HL-60 (cell line): Measurements from ENCODE around the gene RNGTT.

ENCODE experiments used
- DNase-seq, 2 experiments: peaks; one replicate each; pipeline ENCODE4 v3.0.0-alpha.2; 2010 to 2020; ENCODE audit warnings: low read depth in 1 of 2, low spot score in 1 of 2
- H3K27ac ChIP-seq: fragments of 250-450 bp; sonication (Bioruptor Pico); replicated peaks from 2 replicates; pipeline ENCODE4 v1.5.1; 2020; ENCODE audit warnings: mild to moderate bottlenecking, moderate library complexity
- H3K27me3 ChIP-seq: fragments of 250-450 bp; sonication (Bioruptor Pico); 2 replicates; pipeline ENCODE4 v1.5.1; 2021; ENCODE audit warnings: mild to moderate bottlenecking, moderate library complexity; ENCODE audit not compliant: insufficient read depth, poor library complexity, severe bottlenecking
- H3K4me3 ChIP-seq: replicated peaks from 2 replicates; pipeline ENCODE4 v1.5.1; 2011; ENCODE audit warnings: mild to moderate bottlenecking, control low read depth, low read length; ENCODE audit not compliant: insufficient read depth
- CTCF ChIP-seq: IDR thresholded peaks from one replicate; pipeline ENCODE4 v1.5.1; 2011; ENCODE audit warnings: low read length, control low read depth, inconsistent platforms; ENCODE audit not compliant: insufficient read depth
- GABPA ChIP-seq: IDR thresholded peaks from 2 replicates; pipeline ENCODE4 v1.6.1; 2012; ENCODE audit warnings: low read depth
- POLR2AphosphoS5 ChIP-seq: IDR thresholded peaks from 2 replicates; pipeline ENCODE4 v1.6.1; 2012; ENCODE audit warnings: low read depth
- SPI1 ChIP-seq: IDR thresholded peaks from 2 replicates; pipeline ENCODE4 v1.6.1; 2012; ENCODE audit warnings: low read depth, mild to moderate bottlenecking, borderline replicate concordance
- TF ChIP-seq, protein P1 (sequence below): IDR thresholded peaks from 2 replicates; pipeline ENCODE4 v1.6.1; 2012; ENCODE audit warnings: low read depth; ENCODE audit not compliant: insufficient replicate concordance

Gene RNGTT

DNA sequence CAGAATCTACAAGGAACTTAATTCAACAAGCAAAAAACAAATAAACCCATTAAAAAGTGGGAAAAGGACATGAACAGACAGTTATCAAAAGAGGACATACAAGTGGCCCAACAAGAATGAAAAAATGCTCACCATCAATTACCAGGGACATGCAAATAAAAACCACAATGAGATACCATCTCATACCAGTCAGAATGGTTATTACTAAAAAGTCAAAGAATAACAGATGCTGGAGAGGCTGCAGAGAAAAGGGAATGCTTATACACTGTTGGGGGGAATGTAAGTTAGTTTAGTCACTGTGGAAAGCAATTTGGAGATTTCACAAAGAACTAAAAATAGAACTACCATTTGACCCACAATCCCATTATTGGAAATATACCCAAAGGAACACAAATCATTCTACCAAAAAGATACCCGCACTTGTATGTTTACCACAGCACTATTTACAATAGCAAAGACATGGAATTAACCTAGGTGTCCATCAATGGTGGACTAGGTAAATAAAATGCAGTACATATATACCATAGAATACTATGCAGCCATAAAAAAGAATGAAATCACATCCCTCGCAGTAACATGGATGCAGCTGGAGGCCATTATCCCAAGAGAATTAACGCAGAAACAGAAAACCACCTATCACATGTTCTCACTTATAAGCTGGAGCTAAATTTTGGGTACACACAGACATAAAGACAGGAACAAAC lies 48.4 kb downstream of the RNGTT start:
- H3K27me3 ChIP-seq: no peaks in the 10 kb centered on the region
- H3K4me3 ChIP-seq: no peak overlapping the region
- TF ChIP-seq, protein P1, sequence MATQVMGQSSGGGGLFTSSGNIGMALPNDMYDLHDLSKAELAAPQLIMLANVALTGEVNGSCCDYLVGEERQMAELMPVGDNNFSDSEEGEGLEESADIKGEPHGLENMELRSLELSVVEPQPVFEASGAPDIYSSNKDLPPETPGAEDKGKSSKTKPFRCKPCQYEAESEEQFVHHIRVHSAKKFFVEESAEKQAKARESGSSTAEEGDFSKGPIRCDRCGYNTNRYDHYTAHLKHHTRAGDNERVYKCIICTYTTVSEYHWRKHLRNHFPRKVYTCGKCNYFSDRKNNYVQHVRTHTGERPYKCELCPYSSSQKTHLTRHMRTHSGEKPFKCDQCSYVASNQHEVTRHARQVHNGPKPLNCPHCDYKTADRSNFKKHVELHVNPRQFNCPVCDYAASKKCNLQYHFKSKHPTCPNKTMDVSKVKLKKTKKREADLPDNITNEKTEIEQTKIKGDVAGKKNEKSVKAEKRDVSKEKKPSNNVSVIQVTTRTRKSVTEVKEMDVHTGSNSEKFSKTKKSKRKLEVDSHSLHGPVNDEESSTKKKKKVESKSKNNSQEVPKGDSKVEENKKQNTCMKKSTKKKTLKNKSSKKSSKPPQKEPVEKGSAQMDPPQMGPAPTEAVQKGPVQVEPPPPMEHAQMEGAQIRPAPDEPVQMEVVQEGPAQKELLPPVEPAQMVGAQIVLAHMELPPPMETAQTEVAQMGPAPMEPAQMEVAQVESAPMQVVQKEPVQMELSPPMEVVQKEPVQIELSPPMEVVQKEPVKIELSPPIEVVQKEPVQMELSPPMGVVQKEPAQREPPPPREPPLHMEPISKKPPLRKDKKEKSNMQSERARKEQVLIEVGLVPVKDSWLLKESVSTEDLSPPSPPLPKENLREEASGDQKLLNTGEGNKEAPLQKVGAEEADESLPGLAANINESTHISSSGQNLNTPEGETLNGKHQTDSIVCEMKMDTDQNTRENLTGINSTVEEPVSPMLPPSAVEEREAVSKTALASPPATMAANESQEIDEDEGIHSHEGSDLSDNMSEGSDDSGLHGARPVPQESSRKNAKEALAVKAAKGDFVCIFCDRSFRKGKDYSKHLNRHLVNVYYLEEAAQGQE: no peak
- TF ChIP-seq POLR2AphosphoS5 (no peak), GABPA (no peak), SPI1 (no peak), CTCF (no peak)
- DNase-seq: no peak
- no peak overlapping the region for H3K27ac ChIP-seq

GRCh38 chr6:88914180-88914579 lies 49.2 kb downstream of the RNGTT start:
- no peaks in the 10 kb centered on the region for H3K27me3 ChIP-seq
- no peak overlapping the region for H3K27ac ChIP-seq
- no peak for TF ChIP-seq POLR2AphosphoS5
- no peak for DNase-seq
- no peak overlapping the region for H3K4me3 ChIP-seq

DNA sequence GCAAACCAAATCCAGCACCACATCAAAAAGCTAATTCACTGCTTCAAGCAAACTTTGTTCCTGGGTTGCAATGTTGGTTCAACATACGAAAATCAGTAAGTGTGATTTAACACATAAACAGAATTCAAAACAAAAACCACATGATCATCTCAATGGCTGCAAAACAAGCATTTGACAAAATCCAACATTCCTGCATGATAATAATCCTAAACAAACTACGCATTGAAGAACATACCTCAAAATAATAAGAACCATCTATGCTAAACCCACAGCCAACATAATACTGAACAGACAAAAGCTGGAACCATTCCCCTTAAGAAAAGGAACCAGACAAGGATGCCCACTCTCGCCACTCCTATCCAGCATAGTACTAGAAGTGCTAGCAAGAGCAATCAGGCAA lies 49.9 kb downstream of the RNGTT start:
- H3K27me3 ChIP-seq: no peaks in the 10 kb centered on the region
- no peak for DNase-seq
- TF ChIP-seq CTCF (no peak), SPI1 (no peak), GABPA (no peak), POLR2AphosphoS5 (no peak)
- TF ChIP-seq, protein P1: no peak
- H3K4me3 ChIP-seq: no peak overlapping the region
- no peak overlapping the region for H3K27ac ChIP-seq

DNA sequence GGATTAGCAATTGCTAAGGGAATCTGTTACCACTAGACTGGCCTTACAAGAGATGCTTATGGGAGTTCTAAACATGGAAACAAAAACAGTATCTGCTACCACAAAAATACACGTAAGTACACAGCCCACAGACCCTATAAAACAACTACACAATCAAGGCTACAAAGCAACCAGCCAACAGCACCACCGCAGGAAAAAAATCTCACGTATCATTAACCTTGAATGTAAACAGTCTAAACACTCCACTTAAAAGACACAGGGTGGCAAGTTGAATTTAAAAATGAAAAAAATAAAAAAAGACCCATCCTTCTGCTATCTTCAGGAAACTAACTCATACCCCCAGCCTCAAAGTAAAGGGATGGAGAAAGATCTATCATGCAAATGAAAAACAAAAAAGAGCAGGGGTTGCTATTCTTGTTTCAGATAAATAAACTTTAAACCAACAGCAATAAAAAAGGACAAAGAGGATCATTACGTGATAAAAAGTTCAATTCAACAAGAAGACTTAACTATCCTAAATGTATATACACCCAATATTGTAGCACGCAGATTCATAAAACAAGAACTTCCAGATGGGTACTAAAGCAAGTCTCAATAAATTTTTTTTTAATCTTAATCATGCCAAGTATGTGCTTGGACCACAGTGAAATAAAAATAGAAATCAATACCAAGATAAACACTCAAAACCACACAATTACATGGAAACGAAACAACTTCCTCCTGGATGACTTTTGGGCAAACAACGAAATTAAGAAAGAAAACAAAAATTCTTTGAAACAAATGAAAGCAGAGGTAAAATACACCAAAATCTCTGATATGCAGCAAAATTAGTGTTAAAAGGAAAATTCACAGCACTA lies 52.3 kb downstream of the RNGTT start:
- DNase-seq: no peak
- TF ChIP-seq SPI1 (no peak), GABPA (no peak), POLR2AphosphoS5 (no peak), CTCF (no peak)
- TF ChIP-seq, protein P1: no peak
- H3K27me3 ChIP-seq: no peaks in the 10 kb centered on the region

More for the DNA sequence above, 52.3 kb downstream of the RNGTT start:
- no peak overlapping the region for H3K27ac ChIP-seq
- no peak overlapping the region for H3K4me3 ChIP-seq
